HepG2 (cell line): Measurements from ENCODE around the gene SQSTM1. TPM values are rescaled to one million over a fixed set of nuclear protein-coding genes. Genes with fewer than 3 reads are reported as not detected.

Source experiments
- ATAC-seq: fragments of 200-7000 bp; cut with Tn5 transposase; 3 replicates; pipeline ENCODE4 v1.9.1; 2020; ENCODE audit warnings: mild to moderate bottlenecking, moderate library complexity
- BruUV-seq: library from RNA; stranded (reverse); fragments of 400-500 nt; replicated peaks from 2 replicates; lab custom pipeline; 2021; lab: Mats Ljungman, UMichigan
- CTCF ChIA-PET: fragments of 300-600 bp; formaldehyde crosslinking; extraction: SDS; loops from one replicate; lab custom pipeline; 2021; ENCODE audit warnings: low total read pairs, inconsistent platforms, low intra/inter-chr PET ratio; lab: Yijun Ruan, JAX
- POLR2A ChIA-PET: fragments of 350-600 bp; sonication (Branson Sonifier 250); formaldehyde crosslinking; loops from one replicate; lab custom pipeline; 2020; ENCODE audit warnings: antibody characterized with exemption, inconsistent platforms; lab: Yijun Ruan, JAX
- DNase-seq: peaks from one replicate; pipeline ENCODE4 v3.0.0-alpha.2; 2015; ENCODE audit warnings: low spot score
- FAIRE-seq: peaks from 3 replicates; lab custom pipeline; 2011; peaks lifted over from hg19 to GRCh38; lab: Jason Lieb, UNC
- H2AFZ ChIP-seq: one replicate; pipeline ENCODE4 v1.6.1; 2011; ENCODE audit warnings: low read length, inconsistent platforms
- H3K27ac ChIP-seq: fragments of 300-600 bp; 3 replicates; pipeline ENCODE4 v1.8.0; 2011; ENCODE audit warnings: mixed run types, mild to moderate bottlenecking, mixed read lengths, low read length, inconsistent platforms; ENCODE audit not compliant: insufficient read depth; ENCODE audit errors: extremely low read length
- H3K27me3 ChIP-seq, 2 experiments: fragments of 200-600 bp in 1 of 2; 2 replicates in 1 of 2; 3 replicates in 1 of 2; pipeline versions ENCODE4 v1.6.0 to v1.8.0; 2011; ENCODE audit warnings: low read length in 2 of 2, mild to moderate bottlenecking in 2 of 2, moderate library complexity in 2 of 2, inconsistent platforms in 1 of 2; ENCODE audit not compliant: insufficient read depth in 2 of 2, control insufficient read depth in 1 of 2
- H3K36me3 ChIP-seq, 2 experiments: fragments of 200-600 bp in 1 of 2; replicated peaks in 1 of 2; 2 replicates in 1 of 2; 3 replicates in 1 of 2; pipeline versions ENCODE4 v1.5.1 to v1.8.0; 2011; ENCODE audit warnings: low read length in 2 of 2, inconsistent platforms in 1 of 2; ENCODE audit not compliant: insufficient read depth in 2 of 2, control insufficient read depth in 1 of 2
- H3K4me1 ChIP-seq: 2 replicates; pipeline ENCODE4 v1.5.1; 2012; ENCODE audit warnings: low read length, inconsistent platforms; ENCODE audit not compliant: insufficient read depth
- H3K4me2 ChIP-seq: 2 replicates; pipeline ENCODE4 v1.6.0; 2011; ENCODE audit warnings: low read depth, low read length, inconsistent platforms
- H3K4me3 ChIP-seq, 3 experiments: fragments of 200-600 bp in 1 of 3; sonication (generic), shearing (Covaris generic) in 1 of 3; replicated peaks in 1 of 3; 2 replicates each; pipeline ENCODE4 v1.5.1; 2011 to 2016; ENCODE audit warnings: low read length in 3 of 3, inconsistent platforms in 2 of 3, low read depth in 2 of 3, mild to moderate bottlenecking in 2 of 3, control low read depth in 1 of 3, mixed read lengths in 1 of 3; ENCODE audit not compliant: insufficient read depth in 1 of 3
- H3K79me2 ChIP-seq: one replicate; pipeline ENCODE4 v1.6.1; 2011; ENCODE audit warnings: low read length, inconsistent platforms; ENCODE audit not compliant: insufficient read depth
- H3K9ac ChIP-seq: 2 replicates; pipeline ENCODE4 v1.6.0; 2011; ENCODE audit warnings: mild to moderate bottlenecking, low read depth, low read length, inconsistent platforms; ENCODE audit not compliant: insufficient read depth
- H3K9me3 ChIP-seq: 2 replicates; pipeline ENCODE4 v1.5.1; 2012; ENCODE audit warnings: mild to moderate bottlenecking, low read length
- H4K20me1 ChIP-seq: 2 replicates; pipeline ENCODE4 v1.6.0; 2011; ENCODE audit warnings: inconsistent platforms, mild to moderate bottlenecking, low read length, moderate library complexity; ENCODE audit not compliant: insufficient read depth
- AGO2 ChIP-seq: fragments of 200-400 bp; formaldehyde crosslinking; optimal IDR thresholded peaks from 2 replicates; pipeline ENCODE3; 2017; ENCODE audit warnings: mild to moderate bottlenecking, low read depth, low read length, moderate library complexity
- CENPX ChIP-seq: sonication (generic); formaldehyde crosslinking; IDR thresholded peaks from 2 replicates; pipeline ENCODE4 v1.9.0; 2021; ENCODE audit warnings: mild to moderate bottlenecking, missing genetic modification reagents, moderate library complexity
- DNMT3B ChIP-seq: conservative IDR thresholded peaks from 2 replicates; pipeline ENCODE4 v1.6.1; 2016; ENCODE audit warnings: missing biosample characterization, control low read depth
- E2F5 ChIP-seq: sonication (generic); formaldehyde crosslinking; conservative IDR thresholded peaks from 2 replicates; pipeline ENCODE4 v1.4.0; 2020; ENCODE audit warnings: missing genetic modification reagents
- GATAD1 ChIP-seq: IDR thresholded peaks from 2 replicates; pipeline ENCODE4 v1.6.1; 2016; ENCODE audit warnings: missing genetic modification reagents, missing compliant biosample characterization
- GMEB1 ChIP-seq: sonication (generic); formaldehyde crosslinking; IDR thresholded peaks from 2 replicates; pipeline ENCODE4 v1.5.1; 2020; ENCODE audit warnings: missing genetic modification reagents, mild to moderate bottlenecking, borderline replicate concordance
- HNRNPL ChIP-seq: fragments of 200-400 bp; formaldehyde crosslinking; IDR thresholded peaks from 2 replicates; pipeline ENCODE4 v1.6.1; 2017; ENCODE audit warnings: mild to moderate bottlenecking, low read depth, low read length
- KDM6A ChIP-seq: IDR thresholded peaks from 2 replicates; pipeline ENCODE4 v1.6.1; 2016; ENCODE audit warnings: low read depth
- MAFF ChIP-seq: IDR thresholded peaks from 2 replicates; pipeline ENCODE4 v1.6.1; 2011; ENCODE audit warnings: low read depth, low read length, improper control_type of control experiment
- MATR3 ChIP-seq: sonication (generic); formaldehyde crosslinking; IDR thresholded peaks from 2 replicates; pipeline ENCODE4 v1.4.0; 2020; ENCODE audit warnings: missing genetic modification reagents
- RELA ChIP-seq: sonication (generic); formaldehyde crosslinking; IDR thresholded peaks from 2 replicates; pipeline ENCODE4 v1.4.0; 2020; ENCODE audit warnings: missing genetic modification reagents
- SP2 ChIP-seq: sonication (generic); formaldehyde crosslinking; IDR thresholded peaks from 2 replicates; pipeline ENCODE4 v1.5.1; 2020; ENCODE audit warnings: mild to moderate bottlenecking, missing genetic modification reagents
- SRSF1 ChIP-seq: fragments of 200-400 bp; formaldehyde crosslinking; optimal IDR thresholded peaks from 2 replicates; pipeline ENCODE3; 2017; ENCODE audit warnings: mild to moderate bottlenecking, low read depth, low read length, moderate library complexity
- ZFP82 ChIP-seq: sonication (generic); formaldehyde crosslinking; IDR thresholded peaks from 2 replicates; pipeline ENCODE4 v1.5.1; 2020; ENCODE audit warnings: mild to moderate bottlenecking, missing genetic modification reagents, borderline replicate concordance
- ZNF136 ChIP-seq: sonication (generic); formaldehyde crosslinking; IDR thresholded peaks from 2 replicates; pipeline ENCODE4 v1.8.1; 2022; ENCODE audit warnings: low read depth, mild to moderate bottlenecking, moderate library complexity, missing genetic modification reagents
- ZNF274 ChIP-seq: sonication (generic); formaldehyde crosslinking; IDR thresholded peaks from 2 replicates; pipeline ENCODE4 v1.5.1; 2020; ENCODE audit warnings: mild to moderate bottlenecking, missing genetic modification reagents
- ZNF33B ChIP-seq: sonication (generic); formaldehyde crosslinking; IDR thresholded peaks from 2 replicates; pipeline ENCODE4 v1.5.1; 2020; ENCODE audit warnings: mild to moderate bottlenecking, missing genetic modification reagents
- ZNF567 ChIP-seq: sonication (generic); formaldehyde crosslinking; IDR thresholded peaks from 2 replicates; pipeline ENCODE4 v1.8.1; 2023; ENCODE audit warnings: mild to moderate bottlenecking, missing genetic modification reagents, borderline replicate concordance
- ZNF850 ChIP-seq: sonication (generic); formaldehyde crosslinking; conservative IDR thresholded peaks from 2 replicates; pipeline ENCODE4 v1.9.0; 2021; ENCODE audit warnings: mild to moderate bottlenecking, missing genetic modification reagents
- ZNF878 ChIP-seq: sonication (generic); formaldehyde crosslinking; IDR thresholded peaks from 2 replicates; pipeline ENCODE4 v1.8.1; 2023; ENCODE audit warnings: mild to moderate bottlenecking, missing genetic modification reagents, moderate library complexity
- ZSCAN29 ChIP-seq: sonication (generic); formaldehyde crosslinking; conservative IDR thresholded peaks from 2 replicates; pipeline ENCODE4 v1.4.0; 2020; ENCODE audit warnings: mild to moderate bottlenecking, missing genetic modification reagents
- WGBS: methylation state at CpG from one replicate; pipeline ENCODE4 v1.1.6; 2017; ENCODE audit warnings: low lambda C conversion rate; 5-methylcytosine and 5-hydroxymethylcytosine counted together
- in situ Hi-C: cut with HindIII; loops from 2 replicates; pipeline ENCODE4 v1.10.0; 2017; ENCODE audit warnings: low pct_unique_long_range_greater_than_20kb; ENCODE audit not compliant: extremely low pct_ligation_motif_present
- intact Hi-C: fragments of 100-400 bp; cut with micrococcal nuclease; formaldehyde crosslinking; loops from one replicate; pipeline ENCODE4 v1.10.0; 2022; ENCODE audit not compliant: unreplicated experiment
- polyA plus RNA-seq, 8 experiments: library from polyadenylated mRNA; depleted of rRNA in 3 of 8; stranded (reverse) in 7 of 8; unstranded in 1 of 8; fragments of >200 nt; fragmentation: Illumina TruSeq in 4 of 8; extraction: Trizol in 4 of 8; gene quantifications; 2 replicates each; pipeline versions ENCODE4 v1.2.1 to v1.2.3, GENCODE V29; 2011 to 2016; ENCODE audit warnings: low read depth in 4 of 8, missing spikeins in 1 of 8, mixed read lengths in 1 of 8; ENCODE audit not compliant: insufficient read depth in 1 of 8
- total RNA-seq, 5 experiments: library from RNA; depleted of rRNA; stranded (reverse); fragments of >200 nt; fragmentation: Illumina TruSeq; extraction: Trizol; gene quantifications; 2 replicates each; pipeline ENCODE4 v1.2.3, GENCODE V29; 2016; ENCODE audit warnings: low read depth in 1 of 5
- TF ChIP-seq, protein P1 (sequence below): IDR thresholded peaks from 2 replicates; pipeline ENCODE4 v1.6.1; 2016; ENCODE audit warnings: mild to moderate bottlenecking, missing biosample characterization, missing genetic modification reagents
- TF ChIP-seq, protein P2 (sequence below): sonication (generic); formaldehyde crosslinking; IDR thresholded peaks from 2 replicates; pipeline ENCODE4 v1.8.0; 2022; ENCODE audit warnings: missing genetic modification reagents, mild to moderate bottlenecking, borderline replicate concordance

Gene SQSTM1
- total and polyA plus RNA-seq, 2 of the 13 experiments (the other 11 are each of a cell fraction or from before 2014, with no cell fraction given) = 90.9 to 160 TPM

DNA sequence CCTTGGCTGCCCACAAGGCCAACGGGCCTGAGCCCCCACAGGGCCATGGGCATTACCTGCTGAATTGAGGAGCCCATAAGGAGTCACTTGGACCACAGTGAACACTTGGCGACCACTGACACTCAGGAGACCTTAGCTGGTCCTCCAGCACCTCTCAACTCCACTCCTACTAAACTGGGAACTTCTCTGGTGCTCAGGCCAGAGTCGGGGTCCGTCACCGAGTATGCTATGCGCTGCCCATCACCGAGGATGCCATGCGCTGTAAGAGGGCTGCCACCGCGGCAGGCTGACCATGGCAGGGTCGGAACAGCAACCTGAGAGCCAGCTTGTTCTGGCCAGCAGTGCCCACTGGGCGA is 600 bp upstream of the SQSTM1 start:
- peaks cover 14 to 16% of the 10 kb centered on the region in 2 experiments; a peak in 4 of 5 replicates for H3K36me3 ChIP-seq
- peak; percentile 4 for ATAC-seq
- in situ Hi-C loops = no loop called here
- intact Hi-C loops = no loop called here
- H3K27me3 ChIP-seq = no peaks in the 10 kb centered on the region
- DNase-seq = no peak
- FAIRE-seq = no peak
- H3K4me3 ChIP-seq = peak overlapping the region; percentile 36 to 99 (median 97); a peak in 5 of 6 replicates
- peaks cover 37% of the 10 kb centered on the region for H4K20me1 ChIP-seq
- peak overlapping the region; percentile 92 for H3K4me2 ChIP-seq
- H2AFZ ChIP-seq = no peak overlapping the region
- H3K9ac ChIP-seq = peak overlapping the region; percentile 100
- CTCF ChIA-PET = no interaction called here
- no peaks in the 10 kb centered on the region for H3K9me3 ChIP-seq
- TSS peak; percentile 75 for BruUV-seq
- peak overlapping the region; percentile 99 for H3K27ac ChIP-seq
- H3K4me1 ChIP-seq = peaks cover 64% of the 10 kb centered on the region
- POLR2A ChIA-PET = interaction anchor here (0.6 to 5.3 kb wide), 13 partner anchors 9 to 197 kb away, joined by 3 to 115 read pairs (median 6); partner anchors contain the start of genes CBY3, HNRNPH1 and MGAT4B
- H3K79me2 ChIP-seq = peaks cover 44% of the 10 kb centered on the region
- WGBS = 29% methylated on average over 7 of the region's 12 CpGs
- TF ChIP-seq DNMT3B (CRISPR knock-in tag) = no peak
- TF ChIP-seq SP2 (CRISPR knock-in tag) = no peak
- no peak for TF ChIP-seq RELA (CRISPR knock-in tag)
- no peak for TF ChIP-seq GMEB1
- TF ChIP-seq MATR3 = no peak
- peak; percentile 56 for TF ChIP-seq SRSF1
- 0 out of 2 replicates have a peak, but pooled peaks have one; percentile 16 for TF ChIP-seq ZFP82
- TF ChIP-seq E2F5 (CRISPR knock-in tag) = 0 out of 2 replicates have a peak, but pooled peaks have one; percentile 7
- 0 out of 2 replicates have a peak, but pooled peaks have one; percentile 14 for TF ChIP-seq ZNF850 (CRISPR knock-in tag)
- 0 out of 2 replicates have a peak, but pooled peaks have one; percentile 20 for TF ChIP-seq ZSCAN29 (CRISPR knock-in tag)
- 0 out of 2 replicates have a peak, but pooled peaks have one; percentile 8 for TF ChIP-seq ZNF136 (CRISPR knock-in tag)
- TF ChIP-seq, protein P1, sequence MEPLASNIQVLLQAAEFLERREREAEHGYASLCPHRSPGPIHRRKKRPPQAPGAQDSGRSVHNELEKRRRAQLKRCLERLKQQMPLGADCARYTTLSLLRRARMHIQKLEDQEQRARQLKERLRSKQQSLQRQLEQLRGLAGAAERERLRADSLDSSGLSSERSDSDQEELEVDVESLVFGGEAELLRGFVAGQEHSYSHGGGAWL (CRISPR knock-in tag) = no peak
- peak; percentile 84 for TF ChIP-seq HNRNPL
- TF ChIP-seq, protein P2, sequence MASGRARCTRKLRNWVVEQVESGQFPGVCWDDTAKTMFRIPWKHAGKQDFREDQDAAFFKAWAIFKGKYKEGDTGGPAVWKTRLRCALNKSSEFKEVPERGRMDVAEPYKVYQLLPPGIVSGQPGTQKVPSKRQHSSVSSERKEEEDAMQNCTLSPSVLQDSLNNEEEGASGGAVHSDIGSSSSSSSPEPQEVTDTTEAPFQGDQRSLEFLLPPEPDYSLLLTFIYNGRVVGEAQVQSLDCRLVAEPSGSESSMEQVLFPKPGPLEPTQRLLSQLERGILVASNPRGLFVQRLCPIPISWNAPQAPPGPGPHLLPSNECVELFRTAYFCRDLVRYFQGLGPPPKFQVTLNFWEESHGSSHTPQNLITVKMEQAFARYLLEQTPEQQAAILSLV (CRISPR knock-in tag) = no peak
- TF ChIP-seq GATAD1 (CRISPR knock-in tag) = no peak
- TF ChIP-seq MAFF = no peak
- TF ChIP-seq CENPX = no peak
- TF ChIP-seq KDM6A (CRISPR knock-in tag) = no peak
- no peak for TF ChIP-seq ZNF274
- TF ChIP-seq ZNF33B (CRISPR knock-in tag) = 0 out of 2 replicates have a peak, but pooled peaks have one; percentile 22
- no peak for TF ChIP-seq ZNF567 (CRISPR knock-in tag)
- 0 out of 2 replicates have a peak, but pooled peaks have one; percentile 37 for TF ChIP-seq ZNF878 (CRISPR knock-in tag)
- peak; percentile 61 for TF ChIP-seq AGO2
